Mucosa of stomach (tissue), 1 donor: ENCODE measurements around the gene MON1A.

ENCODE experiments used
- H3K27me3 ChIP-seq: one replicate; pipeline ENCODE4 v1.7.0; 2013; ENCODE audit warnings: mild to moderate bottlenecking, low read length; ENCODE audit not compliant: control insufficient read depth, insufficient read depth
- H3K36me3 ChIP-seq: one replicate; pipeline ENCODE4 v1.7.0; 2013; ENCODE audit warnings: low read length; ENCODE audit not compliant: control insufficient read depth, insufficient read depth
- H3K4me1 ChIP-seq: one replicate; pipeline ENCODE4 v1.7.0; 2013; ENCODE audit warnings: mild to moderate bottlenecking, low read length; ENCODE audit not compliant: control insufficient read depth, insufficient read depth
- H3K4me3 ChIP-seq: one replicate; pipeline ENCODE4 v1.7.0; 2013; ENCODE audit warnings: low read length
- H3K9ac ChIP-seq: one replicate; pipeline ENCODE4 v1.7.0; 2013; ENCODE audit warnings: mild to moderate bottlenecking, low read length, moderate library complexity
- H3K9me3 ChIP-seq: one replicate; pipeline ENCODE4 v1.7.0; 2013; ENCODE audit warnings: mild to moderate bottlenecking, low read length, moderate library complexity; ENCODE audit not compliant: control insufficient read depth
- donor health status: Pancreatic carcinoma.

Gene MON1A

GRCh38 chr3:49877716-49878115, 51.9 kb downstream of the MON1A start:
- peaks cover 45% of the 10 kb centered on the region for H3K4me1 ChIP-seq
- H3K36me3 ChIP-seq: no peaks in the 10 kb centered on the region
- H3K4me3 ChIP-seq: no peak overlapping the region
- H3K9ac ChIP-seq: no peak overlapping the region
- H3K9me3 ChIP-seq: no peaks in the 10 kb centered on the region
- no peaks in the 10 kb centered on the region for H3K27me3 ChIP-seq

GRCh38 chr3:49876567-49876966, 53.0 kb downstream of the MON1A start:
- Histone ChIP-seq H3K27me3 (no peaks in the 10 kb centered on the region), H3K9ac (no peak overlapping the region), H3K4me3 (no peak overlapping the region), H3K36me3 (no peaks in the 10 kb centered on the region), H3K9me3 (no peaks in the 10 kb centered on the region), H3K4me1 (peaks cover 38% of the 10 kb centered on the region)

- no peaks in the 10 kb centered on the region for H3K36me3 ChIP-seq
- H3K4me3 ChIP-seq: no peak overlapping the region
- H3K4me1 ChIP-seq: peaks cover 24% of the 10 kb centered on the region
- no peaks in the 10 kb centered on the region for H3K9me3 ChIP-seq
- H3K27me3 ChIP-seq: peaks cover 26% of the 10 kb centered on the region
- H3K9ac ChIP-seq: no peak overlapping the region
Observed at GRCh38 chr3:49873623-49874022, 56.0 kb downstream of the MON1A start.

DNA sequence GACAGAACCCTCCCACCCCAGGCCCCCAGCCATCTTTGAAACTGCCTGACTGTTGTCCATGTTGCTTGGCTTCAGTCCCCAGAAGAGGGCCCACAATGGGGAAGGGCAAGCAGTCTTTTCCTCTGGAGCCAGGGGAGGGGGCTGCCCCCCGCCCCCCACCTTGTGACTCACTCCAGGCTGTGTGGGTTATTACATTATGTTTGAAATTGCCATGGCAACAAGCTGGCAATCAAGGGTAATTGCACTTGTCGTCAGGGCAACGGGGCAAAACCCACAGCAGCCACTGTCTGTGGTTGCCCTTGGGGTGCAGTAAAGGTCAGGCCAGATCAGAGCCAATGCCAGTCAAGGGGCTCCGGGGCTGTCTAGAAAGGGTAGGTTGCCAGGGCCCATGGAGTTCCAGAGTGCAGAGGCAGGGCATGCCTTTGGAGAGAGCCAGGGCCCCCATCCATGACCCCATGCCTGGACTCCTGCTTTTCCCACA, 56.8 kb downstream of the MON1A start:
- H3K36me3 ChIP-seq: no peaks in the 10 kb centered on the region
- no peak overlapping the region for H3K9ac ChIP-seq
- peaks cover 24% of the 10 kb centered on the region for H3K4me1 ChIP-seq
- H3K27me3 ChIP-seq: peaks cover 34% of the 10 kb centered on the region
- H3K9me3 ChIP-seq: no peaks in the 10 kb centered on the region
- no peak overlapping the region for H3K4me3 ChIP-seq

GRCh38 chr3:49871531-49872153, 58.0 kb downstream of the MON1A start:
- Histone ChIP-seq H3K36me3 (no peaks in the 10 kb centered on the region), H3K9ac (no peak overlapping the region)

GRCh38 chr3:49869525-49870126, 60.0 kb downstream of the MON1A start, which contains the start of gene CAMKV:
CAMKV (minus strand) TSS chr3:49869906; CDS start chr3:49862388, 7,518 bp downstream.
- H3K4me1 ChIP-seq: peaks cover 23% of the 10 kb centered on the region
- H3K36me3 ChIP-seq: no peaks in the 10 kb centered on the region
- H3K4me3 ChIP-seq: no peak within 1 kb of the TSS
- H3K9ac ChIP-seq: no peak within 1 kb of the TSS
- H3K27me3 ChIP-seq: peaks cover 51% of the 10 kb centered on the region
- H3K9me3 ChIP-seq: no peaks in the 10 kb centered on the region

More at GRCh38 chr3:49871531-49872153, 58.0 kb downstream of the MON1A start:
- H3K27me3 ChIP-seq: peaks cover 38% of the 10 kb centered on the region
- peaks cover 24% of the 10 kb centered on the region for H3K4me1 ChIP-seq
- no peaks in the 10 kb centered on the region for H3K9me3 ChIP-seq
- no peak overlapping the region for H3K4me3 ChIP-seq

DNA sequence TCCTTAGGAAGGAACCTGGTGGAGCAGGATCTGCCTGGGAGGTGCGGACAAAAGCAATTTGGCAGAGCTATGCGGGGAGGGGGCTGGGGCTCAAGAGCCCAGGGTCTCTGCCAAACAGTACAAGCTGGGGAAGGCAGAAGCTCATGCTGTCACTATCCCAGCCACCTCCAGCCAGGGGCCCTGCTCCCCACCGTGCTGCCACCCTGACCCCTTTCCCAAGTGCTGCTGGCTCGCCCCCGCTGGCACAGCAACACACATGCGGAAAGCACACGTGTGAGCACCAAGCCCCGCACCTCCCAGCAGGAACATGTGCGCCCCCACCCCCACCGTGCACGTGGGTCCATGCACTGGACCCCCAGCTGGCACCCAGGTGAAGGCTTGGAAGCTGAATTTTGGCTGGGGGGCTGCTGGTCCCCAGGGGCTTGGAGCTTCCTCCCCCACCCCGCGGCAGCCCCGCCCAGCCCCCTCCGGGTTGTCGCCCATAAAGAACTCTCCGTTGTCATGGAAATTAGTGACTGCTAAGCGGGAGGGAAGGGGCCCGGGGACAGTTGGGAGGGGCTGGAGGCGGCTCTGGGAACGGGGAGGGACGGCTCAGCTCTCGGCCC, 60.6 kb downstream of the MON1A start:
- Histone ChIP-seq H3K4me1 (peaks cover 16% of the 10 kb centered on the region), H3K4me3 (no peak overlapping the region), H3K9ac (no peak overlapping the region), H3K27me3 (peaks cover 57% of the 10 kb centered on the region), H3K36me3 (no peaks in the 10 kb centered on the region), H3K9me3 (no peaks in the 10 kb centered on the region)

DNA sequence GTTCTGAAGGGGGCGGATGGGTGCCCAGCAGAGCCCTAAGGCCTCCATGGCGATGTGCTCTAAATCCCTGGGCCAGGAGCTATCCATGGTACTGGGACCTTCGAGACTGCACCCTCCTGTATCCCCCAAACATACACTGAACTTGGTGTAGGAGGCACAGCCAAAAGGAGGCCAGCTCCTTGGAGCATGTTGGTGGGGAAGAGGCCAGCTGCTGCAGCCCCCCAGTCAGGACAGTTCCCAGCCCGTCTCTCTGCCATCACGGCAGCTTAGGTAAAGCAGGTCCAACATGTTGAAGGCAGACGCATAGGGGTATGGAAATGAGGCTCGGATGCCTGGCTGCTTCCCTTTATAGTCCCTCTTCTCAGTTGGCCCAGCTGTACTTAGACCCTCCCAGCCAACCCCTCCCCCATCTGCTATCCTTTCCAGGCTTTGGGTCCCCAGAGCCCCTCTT, 61.7 kb downstream of the MON1A start:
- Histone ChIP-seq H3K4me1 (peaks cover 6% of the 10 kb centered on the region), H3K36me3 (no peaks in the 10 kb centered on the region), H3K9me3 (no peaks in the 10 kb centered on the region), H3K9ac (no peak overlapping the region), H3K4me3 (no peak overlapping the region), H3K27me3 (peaks cover 60% of the 10 kb centered on the region)

GRCh38 chr3:49867400-49867799, 62.2 kb downstream of the MON1A start:
- no peaks in the 10 kb centered on the region for H3K36me3 ChIP-seq
- peaks cover under 1% of the 10 kb centered on the region for H3K4me1 ChIP-seq
- H3K27me3 ChIP-seq: peaks cover 65% of the 10 kb centered on the region
- no peak overlapping the region for H3K9ac ChIP-seq
- H3K4me3 ChIP-seq: no peak overlapping the region
- H3K9me3 ChIP-seq: no peaks in the 10 kb centered on the region

DNA sequence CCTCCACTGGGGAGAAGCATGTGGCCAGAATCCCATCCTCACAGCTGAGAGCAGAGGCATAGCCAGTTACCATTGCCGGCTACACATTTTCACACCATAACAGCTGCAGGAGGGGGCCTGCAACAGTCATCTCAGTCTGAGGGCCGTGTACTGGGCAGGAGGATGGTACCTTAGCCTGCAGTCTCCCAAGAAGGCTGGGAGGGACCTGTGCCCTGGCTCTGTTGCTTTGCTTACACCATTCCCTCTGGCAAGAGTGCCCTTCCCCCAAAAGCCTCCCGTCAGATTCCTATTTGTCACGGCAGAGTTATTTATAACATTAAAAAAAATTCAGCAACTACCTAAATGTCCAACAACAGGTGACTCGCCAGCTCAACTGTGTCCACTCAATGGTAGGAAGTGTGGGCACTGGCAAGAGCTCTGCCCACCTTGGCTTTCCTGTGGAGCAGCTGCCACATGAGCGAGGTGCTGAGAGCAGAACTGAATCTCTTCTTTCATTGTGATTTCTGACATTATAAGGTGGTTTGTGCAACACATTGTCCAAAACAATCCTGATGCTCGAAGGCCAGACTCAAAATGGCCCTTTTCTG, 64.3 kb downstream of the MON1A start:
- peaks cover 58% of the 10 kb centered on the region for H3K27me3 ChIP-seq

GRCh38 chr3:49864505-49864904, 65.1 kb downstream of the MON1A start:
- Histone ChIP-seq H3K36me3 (no peaks in the 10 kb centered on the region), H3K4me3 (no peak overlapping the region), H3K27me3 (peaks cover 50% of the 10 kb centered on the region), H3K4me1 (no peaks in the 10 kb centered on the region), H3K9me3 (no peaks in the 10 kb centered on the region), H3K9ac (no peak overlapping the region)

More for the DNA sequence above, 64.3 kb downstream of the MON1A start:
- H3K9me3 ChIP-seq: no peaks in the 10 kb centered on the region
- no peak overlapping the region for H3K9ac ChIP-seq
- no peaks in the 10 kb centered on the region for H3K4me1 ChIP-seq
- no peaks in the 10 kb centered on the region for H3K36me3 ChIP-seq
- H3K4me3 ChIP-seq: no peak overlapping the region
